Adipose tissue (tissue), 3 donors: ENCODE measurements around the gene IMMP2L. TPM values are rescaled to one million over a fixed set of nuclear protein-coding genes. Genes with fewer than 3 reads are reported as not detected.
"Not testable (repeated sequence)": the region's sequence is repeated elsewhere in the genome, so short reads cannot be mapped to it uniquely, and the experiment has no call there.

ENCODE experiments used
- H3K27ac ChIP-seq: one replicate; pipeline ENCODE4 v1.5.1; 2013; ENCODE audit warnings: low read depth, low read length
- WGBS, 3 donors: extraction: QIAGEN DNeasy Blood & Tissue Kit; methylation state at CpG; one replicate each; pipeline ENCODE4 v1.1.7; 2013; 5-methylcytosine and 5-hydroxymethylcytosine counted together
- polyA plus RNA-seq, 3 donors: library from polyadenylated mRNA; stranded (reverse); fragments of 200-250 nt; gene quantifications; one replicate each; pipeline ENCODE4 v1.2.3, GENCODE V29; 2013
- donor health status: healthy with polysubstance abuse.
- donor health status: Bipolar disorder and iron deficiency.
- donor health status: healthy.

The IMMP2L gene
- polyA plus RNA-seq: 10 to 100 TPM in 2 of 3 donors, 1 to 10 TPM in 1; 9.6 to 18.6 (median 15.0) TPM

GRCh38 chr7:111561904-111562732 lies at the start of gene IMMP2L:
Gene IMMP2L, minus strand, starts transcription at chr7:111562492.
- 1% methylated on average over 75 to 84 of the region's 84 CpGs for WGBS, 3 donors
- H3K27ac ChIP-seq: no peak within 1 kb of the TSS

GRCh38 chr7:111609483-111610254 lies 47.4 kb upstream of the IMMP2L start:
- H3K27ac ChIP-seq: not testable (repeated sequence)
- 94 to 96% (median 94%) methylated on average over 26 to 52 of the region's 58 CpGs for WGBS, 3 donors

DNA sequence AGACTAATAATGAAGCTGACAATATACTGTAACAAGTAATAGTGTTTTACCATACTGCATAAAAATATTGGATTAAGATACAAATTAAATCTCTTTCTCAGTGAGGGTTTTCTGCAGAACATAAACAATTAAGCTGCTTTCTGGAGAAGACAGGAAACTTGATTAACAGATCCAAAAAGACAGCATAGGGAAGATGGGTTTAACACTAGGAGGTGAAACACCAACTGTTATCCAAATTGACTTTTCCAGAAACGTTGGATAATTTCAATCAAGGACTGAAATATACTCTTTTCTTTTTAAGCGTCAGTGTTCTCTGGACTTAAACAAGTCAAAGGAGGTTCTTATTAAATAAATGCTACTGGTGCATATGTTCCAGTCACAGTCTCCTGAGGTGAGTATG lies 45.3 kb upstream of the IMMP2L start:
- WGBS, 3 donors: 68 to 72% (median 68%) methylated on average over 2 of the region's 2 CpGs
- no peak overlapping the region for H3K27ac ChIP-seq

DNA sequence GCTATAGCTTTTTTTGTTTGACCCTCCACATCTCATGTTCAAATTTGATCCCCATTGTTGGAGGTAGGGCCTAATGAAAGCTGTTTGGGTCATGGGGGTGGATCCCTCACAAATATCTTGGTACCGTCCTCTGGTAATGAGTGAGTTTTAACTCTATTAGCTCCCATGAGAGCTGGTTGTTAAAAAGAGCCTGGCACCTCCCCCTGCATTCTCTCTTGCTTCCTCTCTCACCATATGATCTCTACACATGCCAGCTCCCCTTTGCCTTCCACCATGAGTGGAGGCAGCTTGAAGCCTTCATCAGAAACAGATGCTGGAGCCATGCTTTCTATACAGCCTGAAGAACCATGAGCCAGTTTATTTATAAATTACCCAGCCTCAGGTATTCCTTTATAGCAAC lies 43.0 kb upstream of the IMMP2L start:
- 65 to 69% (median 65%) methylated on average over 1 of the region's 1 CpG for WGBS, 3 donors
- H3K27ac ChIP-seq: no peak overlapping the region

GRCh38 chr7:111600091-111600490 lies 37.8 kb upstream of the IMMP2L start:
- no peak overlapping the region for H3K27ac ChIP-seq
- 91 to 96% (median 92%) methylated on average over 1 of the region's 1 CpG for WGBS, 3 donors

DNA sequence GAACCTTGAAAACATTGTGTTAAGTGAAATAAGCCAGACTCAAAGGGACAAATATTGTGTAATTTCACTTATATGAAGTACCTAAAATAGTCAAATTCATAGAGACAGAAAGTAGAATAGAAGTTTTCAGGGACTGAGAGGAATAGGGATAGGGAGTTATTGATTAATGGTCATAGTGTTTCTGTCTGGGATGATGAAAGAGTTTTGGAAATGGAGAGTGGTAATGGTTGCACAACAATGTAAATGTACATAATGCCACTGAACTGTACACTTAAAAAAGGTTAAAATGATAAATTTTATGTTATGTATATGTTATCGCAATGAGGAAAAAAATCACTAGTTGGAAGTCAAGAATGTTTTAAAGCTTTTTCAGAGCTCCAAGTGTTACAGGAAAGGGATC lies 33.5 kb upstream of the IMMP2L start:
- 83 to 98% (median 94%) methylated on average over 1 of the region's 1 CpG for WGBS, 3 donors
- H3K27ac ChIP-seq: no peak overlapping the region

DNA sequence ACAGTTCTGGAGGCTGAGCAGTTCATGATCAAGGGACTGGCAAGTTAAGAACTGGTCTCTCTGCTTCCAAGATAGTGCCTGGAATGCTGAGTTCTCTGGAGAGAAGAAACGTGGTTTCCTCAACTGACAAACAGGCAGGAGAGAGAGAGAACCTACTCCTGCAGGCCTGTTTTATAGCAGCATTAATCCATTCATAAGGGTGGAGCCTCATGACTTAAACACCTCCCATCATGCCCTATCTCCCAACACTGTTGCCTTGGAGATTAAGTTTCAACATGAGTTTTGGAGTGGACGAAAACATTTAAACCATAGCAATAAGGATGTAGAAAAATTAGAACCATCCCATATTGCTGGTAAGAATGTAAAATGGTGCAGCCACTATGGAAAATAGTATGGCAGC lies 32.3 kb upstream of the IMMP2L start:
- H3K27ac ChIP-seq: no peak overlapping the region
- WGBS, 3 donors: 50 to 62% (median 56%) methylated on average over 2 of the region's 2 CpGs

DNA sequence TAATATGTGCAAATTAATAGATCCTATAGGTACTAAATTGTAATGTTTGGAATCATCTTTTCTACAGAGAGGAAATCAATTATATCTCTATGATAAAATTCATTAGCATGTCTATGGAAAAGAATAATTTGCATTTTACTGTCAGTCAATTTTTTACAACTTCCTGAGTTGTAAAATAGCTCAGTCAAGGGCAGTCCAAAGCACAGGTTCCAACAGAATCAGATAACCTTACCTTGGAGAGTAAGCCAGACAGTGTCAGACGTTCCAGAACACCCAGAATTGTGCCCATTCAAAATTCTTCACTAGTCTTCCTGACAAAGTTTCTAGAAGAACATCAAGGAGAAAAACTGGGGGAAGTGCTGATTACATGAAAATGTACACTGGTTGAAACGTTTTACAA lies 31.1 kb upstream of the IMMP2L start:
- H3K27ac ChIP-seq: no peak overlapping the region
- WGBS, 3 donors: 39 to 70% (median 56%) methylated on average over 2 of the region's 2 CpGs

DNA sequence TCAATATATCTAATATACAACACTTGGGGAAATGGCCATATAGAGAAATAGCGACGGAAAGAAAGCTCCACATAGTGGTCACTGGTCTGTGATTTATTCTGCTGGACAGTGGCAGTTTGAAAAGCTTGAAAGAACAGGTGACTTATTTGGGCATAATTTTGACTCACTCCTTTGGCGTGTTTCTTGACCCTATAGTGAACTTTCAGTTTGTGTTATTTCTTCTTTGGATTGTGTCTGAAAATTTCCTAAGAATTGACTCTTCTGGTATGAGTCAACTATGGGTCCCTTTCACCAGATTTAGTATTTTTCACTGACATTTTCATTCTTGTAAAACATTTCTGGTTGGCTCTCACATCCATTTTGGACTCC lies 25.8 kb upstream of the IMMP2L start:
- no peak overlapping the region for H3K27ac ChIP-seq
- 71 to 83% (median 81%) methylated on average over 3 of the region's 3 CpGs for WGBS, 3 donors

DNA sequence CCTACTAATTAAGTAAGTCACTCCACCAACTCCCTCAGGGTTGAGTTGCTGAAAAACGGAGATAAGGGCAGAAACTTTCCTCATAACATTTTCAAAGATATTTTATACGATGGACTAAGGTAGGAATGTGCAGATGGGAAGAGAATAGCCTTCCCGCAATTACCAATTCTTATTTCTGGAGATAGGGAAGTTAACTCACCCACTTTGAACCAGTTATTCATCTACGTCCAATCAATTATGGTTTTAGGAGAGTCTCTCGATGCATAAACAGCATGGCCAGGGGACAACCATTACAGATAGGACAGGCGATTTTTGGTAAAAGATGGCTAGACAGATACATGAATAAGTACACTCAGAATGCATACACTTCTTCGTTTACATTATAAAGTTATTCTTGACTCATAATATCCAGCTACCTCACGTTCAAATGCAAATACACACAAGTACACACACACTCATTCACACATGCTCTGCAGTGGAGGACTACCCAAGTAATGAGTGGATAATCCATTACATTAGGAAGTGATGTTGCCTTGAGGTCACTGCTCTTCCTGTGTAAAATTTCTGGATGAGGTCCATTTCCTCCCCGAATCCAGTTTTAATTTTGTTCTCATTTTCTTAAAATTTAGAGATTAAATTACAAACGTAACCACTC lies 25.2 kb upstream of the IMMP2L start:
- H3K27ac ChIP-seq: no peak overlapping the region
- 75 to 83% (median 80%) methylated on average over 10 of the region's 10 CpGs for WGBS, 3 donors

DNA sequence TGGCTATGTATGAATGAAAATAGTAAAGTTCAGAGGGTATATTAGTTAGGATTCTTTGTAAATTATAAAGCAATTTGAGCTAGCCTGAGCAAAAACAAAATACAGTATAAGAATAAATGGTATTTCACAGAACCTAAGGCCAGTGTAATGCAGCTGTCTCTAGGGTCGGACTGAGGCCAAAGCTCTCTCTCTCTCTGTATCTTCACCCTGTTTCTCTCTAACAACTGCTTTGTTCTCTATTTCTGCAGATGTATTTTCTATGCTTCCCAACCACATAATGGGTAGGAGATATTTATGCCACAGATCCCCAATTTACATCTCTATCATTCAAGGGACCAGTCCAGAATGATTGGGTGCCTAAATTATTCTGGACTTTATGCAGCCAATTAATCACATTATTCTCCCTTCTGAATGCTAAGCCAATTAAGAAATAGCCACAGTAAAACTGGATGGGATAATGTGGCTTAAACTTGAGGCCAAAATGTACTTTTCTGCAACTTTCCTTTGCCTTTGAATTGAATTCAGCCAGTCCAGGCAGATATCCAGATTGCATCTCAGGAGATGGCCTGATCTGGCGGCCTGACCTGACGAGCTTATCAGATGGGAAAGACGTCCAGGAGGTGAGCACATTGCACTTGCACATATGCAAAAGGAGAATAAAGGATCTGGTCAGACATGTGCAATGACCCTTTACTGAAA lies 24.6 kb upstream of the IMMP2L start:
- WGBS, 3 donors: 56 to 68% (median 63%) methylated on average over 4 of the region's 4 CpGs
- no peak overlapping the region for H3K27ac ChIP-seq

DNA sequence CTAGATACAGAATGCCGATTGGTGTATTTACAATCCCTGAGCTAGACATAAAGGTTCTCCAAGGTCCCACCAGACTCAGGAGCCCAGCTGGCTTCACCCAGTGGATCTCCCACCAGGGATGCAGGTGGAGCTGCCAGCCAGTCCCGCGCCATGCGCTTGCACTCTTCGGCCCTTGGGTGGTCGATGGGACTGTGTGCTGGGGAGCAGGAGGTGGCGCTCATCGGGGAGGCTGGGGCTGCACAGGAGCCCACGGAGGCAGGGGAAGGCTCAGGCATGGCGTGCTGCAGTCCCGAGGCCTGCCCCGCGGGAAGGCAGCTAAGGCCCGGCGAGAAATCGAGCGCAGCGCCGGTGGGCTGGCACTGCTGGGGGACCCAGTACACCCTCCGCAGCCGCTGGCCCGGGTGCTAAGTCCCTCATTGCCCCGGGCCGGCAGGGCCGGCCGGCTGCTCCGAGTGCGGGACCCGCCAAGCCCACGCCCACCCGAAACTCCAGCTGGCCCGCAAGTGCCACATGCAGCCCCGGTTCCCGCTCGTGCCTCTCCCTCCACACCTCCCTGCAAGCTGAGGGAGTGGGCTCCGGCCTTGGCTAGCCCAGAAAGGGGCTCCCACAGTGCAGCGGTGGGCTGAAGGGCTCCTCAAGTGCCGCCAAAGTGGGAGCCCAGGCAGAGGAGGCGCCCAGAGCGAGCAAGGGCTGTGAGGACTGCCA lies 19.6 kb upstream of the IMMP2L start:
- WGBS, 3 donors: 94 to 96% (median 95%) methylated on average over 27 to 37 of the region's 40 CpGs

GRCh38 chr7:111581207-111581606 lies 18.9 kb upstream of the IMMP2L start:
- WGBS, 3 donors: 78 to 88% (median 86%) methylated on average over 7 of the region's 7 CpGs
- H3K27ac ChIP-seq: not testable (repeated sequence)

More for the DNA sequence above, 19.6 kb upstream of the IMMP2L start:
- H3K27ac ChIP-seq: not testable (repeated sequence)

DNA sequence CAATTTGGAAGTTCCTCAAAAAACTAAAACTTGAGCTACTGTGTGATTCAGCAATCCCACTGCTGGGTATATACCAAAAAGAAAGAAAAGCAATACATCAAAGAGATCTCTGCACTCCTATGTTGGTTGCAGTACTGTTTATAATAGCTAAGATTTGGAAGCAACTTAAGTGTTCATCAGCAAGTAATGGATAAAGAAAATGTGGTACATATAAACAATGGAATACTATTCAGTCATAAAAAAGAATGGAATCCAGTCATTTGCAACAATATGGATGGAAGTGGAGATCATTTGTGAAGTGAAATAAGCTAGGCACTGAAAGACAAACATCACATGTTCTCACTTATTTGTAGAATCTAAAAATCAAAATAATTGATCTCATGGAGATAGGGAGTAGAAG lies 16.5 kb upstream of the IMMP2L start:
- H3K27ac ChIP-seq: no peak overlapping the region

DNA sequence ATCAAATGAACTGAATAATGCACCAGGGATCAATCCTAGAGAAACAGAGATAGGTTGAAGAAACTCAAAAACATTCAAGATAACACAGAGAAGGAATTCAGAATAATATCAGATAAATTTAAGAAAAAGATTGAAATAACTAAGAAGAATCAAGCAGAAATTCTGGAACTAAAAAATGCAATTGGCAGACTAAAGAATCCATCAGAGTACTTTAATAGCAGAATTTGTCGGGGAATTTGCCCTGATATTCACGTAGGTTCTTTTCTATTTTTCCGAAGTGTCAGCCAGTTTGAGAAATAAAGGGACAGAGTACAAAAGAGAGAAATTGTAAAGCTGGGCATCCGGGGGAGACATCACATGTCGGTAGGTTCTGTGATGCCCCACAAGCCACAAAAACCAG lies 9.4 kb upstream of the IMMP2L start:
- H3K27ac ChIP-seq: no peak overlapping the region
- WGBS, 3 donors: 93 to 96% (median 94%) methylated on average over 5 of the region's 5 CpGs

DNA sequence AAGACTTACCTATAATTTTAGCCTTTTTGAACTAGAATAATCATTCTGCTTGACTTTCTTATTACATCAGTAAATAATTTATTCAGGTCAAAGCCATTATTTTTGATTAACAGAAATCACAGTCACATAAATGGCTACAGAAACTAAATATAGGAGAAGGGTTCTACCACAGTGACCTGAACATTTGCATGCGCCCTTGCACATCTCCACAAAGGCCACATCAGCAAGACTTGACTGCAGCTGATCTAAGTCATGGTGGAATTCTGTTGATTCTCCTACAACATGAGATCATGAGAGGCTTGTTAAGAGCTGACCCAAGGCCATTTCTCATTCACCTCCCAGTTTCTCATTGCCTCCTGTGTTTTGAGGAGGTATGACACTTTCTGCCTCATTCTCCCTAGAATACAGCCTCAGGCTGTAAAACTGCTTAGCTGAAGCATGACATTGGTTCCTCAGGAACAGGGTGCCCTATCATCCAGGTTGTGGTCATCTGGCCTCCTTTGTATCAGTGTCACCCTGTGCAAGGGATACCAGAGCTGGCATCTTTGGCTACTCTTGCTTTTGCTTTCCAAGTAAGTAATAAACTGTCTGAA lies 6.7 kb upstream of the IMMP2L start:
- 86 to 97% (median 93%) methylated on average over 1 of the region's 1 CpG for WGBS, 3 donors
- H3K27ac ChIP-seq: no peak overlapping the region

GRCh38 chr7:111568419-111568818 lies 6.1 kb upstream of the IMMP2L start:
- H3K27ac ChIP-seq: no peak overlapping the region

GRCh38 chr7:111564078-111564477 lies 1.8 kb upstream of the IMMP2L start:
- 0% methylated on average over 1 of the region's 1 CpG for WGBS, 3 donors
- no peak overlapping the region for H3K27ac ChIP-seq
